Retina (tissue), 1 donor: ENCODE results near the gene CSTA.
A peak's percentile ranks its signal among the peaks of the same experiment; 100 is the strongest.

ENCODE experiments used
- DNase-seq: peaks from one replicate; pipeline ENCODE4 v3.0.0-alpha.2; 2016

Gene CSTA

GRCh38 chr3:122382888-122383666, 58.0 kb downstream of the CSTA start, which contains the start of gene MIX23:
Gene MIX23 (minus strand): TSS chr3:122383231. CDS start chr3:122383224, 7 bp downstream.
- peak; percentile 95 for DNase-seq

- DNase-seq, result peak; percentile 97
These were observed 59.0 kb downstream of the CSTA start, which contains the start of gene FAM162A for GRCh38 chr3:122383771-122384697. Gene FAM162A (plus strand): TSS chr3:122384182. CDS start chr3:122384266, 84 bp downstream.

- no peak for DNase-seq
These were observed 62.7 kb downstream of the CSTA start for GRCh38 chr3:122387709-122388108.

GRCh38 chr3:122389197-122389596, 64.1 kb downstream of the CSTA start:
- no peak for DNase-seq

GRCh38 chr3:122389892-122390291, 64.8 kb downstream of the CSTA start:
- DNase-seq, result no peak

- no peak for DNase-seq
These were observed 65.6 kb downstream of the CSTA start for GRCh38 chr3:122390665-122391064.
